Stimulated activated naive B cell treated with anti-CD40 and anti-IgM and Interleukin-4, amounts not matched to agents 10 μg/mL and 1 μg/mL and 100 μg/mL, for 72 hours (primary cell): ENCODE data around the gene DMRT3.

Source experiments
- ATAC-seq, 2 donors: fragments of 150-1000 bp; cut with Tn5 transposase; replicated peaks; 2 replicates each; pipeline ENCODE4 v1.10.0; 2021; ENCODE audit warnings: moderate library complexity in 1 of 2
- DNase-seq: peaks from one replicate; pipeline ENCODE4 v3.0.0; 2021
- H3K27ac Mint-ChIP-seq: one replicate; pipeline ENCODE4 v1.8.0; 2022; ENCODE audit warnings: mild to moderate bottlenecking, mixed read lengths
- H3K27me3 Mint-ChIP-seq, 2 donors: one replicate each; pipeline ENCODE4 v1.8.0; 2022; ENCODE audit warnings: mixed read lengths in 2 of 2
- H3K36me3 Mint-ChIP-seq, 2 donors: one replicate each; pipeline ENCODE4 v1.8.0; 2022; ENCODE audit warnings: mixed read lengths in 2 of 2, mild to moderate bottlenecking in 1 of 2
- H3K4me1 Mint-ChIP-seq, 2 donors: one replicate each; pipeline ENCODE4 v1.8.0; 2022; ENCODE audit warnings: mixed read lengths in 2 of 2, mild to moderate bottlenecking in 1 of 2
- H3K4me3 Mint-ChIP-seq, 2 donors: one replicate each; pipeline ENCODE4 v1.8.0; 2022; ENCODE audit warnings: mild to moderate bottlenecking in 2 of 2, mixed read lengths in 2 of 2, moderate library complexity in 1 of 2
- H3K9me3 Mint-ChIP-seq, 2 donors: one replicate each; pipeline ENCODE4 v1.8.0; 2022; ENCODE audit warnings: mixed read lengths in 2 of 2, mild to moderate bottlenecking in 1 of 2

The DMRT3 gene

GRCh38 chr9:1031951-1032601 lies 55.6 kb downstream of the DMRT3 start:
- Mint-ChIP-seq H3K4me3 (no peak overlapping the region), H3K27me3 (peaks cover 21 to 25% of the 10 kb centered on the region in 2 donors), H3K9me3 (no peaks in the 10 kb centered on the region), H3K36me3 (no peaks in the 10 kb centered on the region), H3K4me1 (no peaks in the 10 kb centered on the region), H3K27ac (no peak overlapping the region)
- no peak for DNase-seq
- ATAC-seq: no peak

GRCh38 chr9:1034271-1034670 lies 57.8 kb downstream of the DMRT3 start:
- DNase-seq (no peak), ATAC-seq (no peak)
- Mint-ChIP-seq H3K9me3 (no peaks in the 10 kb centered on the region), H3K4me3 (no peak overlapping the region), H3K36me3 (no peaks in the 10 kb centered on the region), H3K27me3 (peaks cover 22 to 24% of the 10 kb centered on the region in 2 donors), H3K4me1 (no peaks in the 10 kb centered on the region), H3K27ac (no peak overlapping the region)

- H3K27me3 Mint-ChIP-seq: peaks cover 43 to 47% of the 10 kb centered on the region in 2 donors
- H3K27ac Mint-ChIP-seq: no peak overlapping the region
- peaks cover 0 to 8% of the 10 kb centered on the region in 2 donors for H3K4me1 Mint-ChIP-seq
- DNase-seq: no peak
- no peak overlapping the region for H3K4me3 Mint-ChIP-seq
- ATAC-seq: no peak
- no peaks in the 10 kb centered on the region for H3K9me3 Mint-ChIP-seq
- H3K36me3 Mint-ChIP-seq: no peaks in the 10 kb centered on the region
Measured at GRCh38 chr9:1039589-1039988, 63.1 kb downstream of the DMRT3 start.
